HCEC 1CT (cell line): ENCODE results near the gene GCN1.
A peak's percentile ranks its signal among the peaks of the same experiment; 100 is the strongest.
"Not testable (repeated sequence)": the region's sequence is repeated elsewhere in the genome, so short reads cannot be mapped to it uniquely, and the experiment has no call there.

Experiments
- DNase-seq: peaks from one replicate; pipeline ENCODE4 v3.0.0-alpha.2; 2017

Gene GCN1

DNA sequence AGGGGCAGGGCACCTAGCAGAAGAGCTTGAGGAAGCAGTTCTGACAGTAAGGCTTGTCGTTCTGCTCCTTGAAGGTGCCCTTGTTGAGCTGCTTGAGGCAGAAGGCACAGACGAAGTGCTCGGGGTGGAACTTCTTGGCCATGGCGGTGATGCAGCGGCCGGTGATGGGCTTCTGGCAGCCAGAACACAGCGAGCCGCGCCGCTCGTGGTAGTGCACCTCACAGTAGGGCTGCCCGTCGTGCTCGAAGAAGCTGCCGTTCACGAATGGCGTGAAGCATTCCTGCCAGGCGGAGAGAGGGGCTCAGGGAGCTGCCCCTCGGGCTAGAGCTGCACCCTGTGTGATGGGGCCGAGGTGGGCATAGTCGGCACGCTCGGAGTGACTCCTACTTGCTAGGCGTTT lies 17.8 kb upstream of the GCN1 start:
- no peak for DNase-seq

DNA sequence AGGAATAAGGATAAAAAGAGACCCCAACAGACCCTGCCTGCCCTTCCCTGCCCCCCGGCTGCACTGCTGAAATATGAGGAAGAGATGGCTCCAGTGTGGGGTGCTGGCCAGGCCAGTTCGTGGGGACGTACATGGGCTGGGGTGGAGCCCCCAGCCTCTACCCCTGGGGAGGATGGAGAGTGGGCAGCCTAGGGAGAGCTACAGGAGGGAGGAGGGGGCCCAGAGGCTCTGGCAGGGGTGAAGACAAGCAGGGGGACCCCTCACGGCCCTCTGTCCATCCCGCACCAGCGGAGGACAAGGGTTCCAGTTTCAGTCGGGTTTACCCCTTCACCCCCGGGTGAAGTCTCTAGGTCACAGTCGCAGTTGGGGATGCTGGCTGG lies 17.4 kb upstream of the GCN1 start:
- DNase-seq = no peak

DNA sequence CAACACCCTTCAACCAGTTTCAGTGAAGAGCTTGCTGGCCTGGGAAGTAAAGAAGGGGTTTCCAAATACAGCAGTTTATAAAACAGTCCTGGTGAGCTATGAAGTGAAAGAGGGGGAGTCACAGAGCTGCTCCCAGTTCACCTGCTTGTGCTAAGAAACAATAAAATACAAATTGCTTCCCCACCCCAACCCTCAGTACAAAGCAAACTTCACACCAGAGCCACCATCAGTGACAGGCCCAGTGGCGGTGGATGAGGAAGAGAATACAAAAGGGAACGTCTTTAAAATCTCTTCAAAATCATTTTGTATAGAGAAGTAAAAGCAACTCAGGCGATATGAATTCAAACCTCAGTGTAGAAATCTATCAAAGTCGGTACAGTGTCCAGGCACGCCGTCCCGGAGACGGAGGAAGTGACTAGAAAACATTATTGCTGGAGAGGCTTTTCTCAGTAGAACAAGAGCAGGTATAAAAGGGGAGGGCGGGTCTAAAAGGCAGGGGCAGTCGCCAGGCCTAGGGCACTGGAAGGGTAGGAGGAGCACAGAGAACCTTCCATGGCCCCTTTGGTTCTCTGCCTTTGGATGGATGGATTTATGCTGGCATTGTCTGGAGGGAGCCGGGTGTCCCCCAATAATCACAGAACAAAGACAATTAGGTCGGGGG lies 16.9 kb upstream of the GCN1 start:
- no peak for DNase-seq

DNA sequence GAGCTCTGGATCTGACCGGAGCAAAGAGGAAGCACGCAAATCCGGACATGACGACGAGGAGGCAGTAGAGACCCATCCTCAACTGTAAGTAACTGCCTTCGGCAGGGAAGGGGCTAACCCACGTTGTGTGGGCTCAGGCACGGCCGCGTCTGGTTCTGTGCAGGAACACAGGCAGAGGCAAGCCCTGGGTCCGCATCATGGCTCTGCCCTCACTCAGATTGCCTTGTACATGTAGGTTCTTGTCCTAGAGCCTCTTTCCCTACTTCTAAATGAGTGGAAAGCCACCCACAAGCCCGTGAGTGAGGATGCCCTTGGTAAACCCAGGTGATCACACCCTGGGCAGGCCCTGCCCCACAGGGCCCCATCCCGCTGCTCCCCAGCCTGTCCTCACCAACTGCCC lies 15.3 kb upstream of the GCN1 start:
- no peak for DNase-seq

DNA sequence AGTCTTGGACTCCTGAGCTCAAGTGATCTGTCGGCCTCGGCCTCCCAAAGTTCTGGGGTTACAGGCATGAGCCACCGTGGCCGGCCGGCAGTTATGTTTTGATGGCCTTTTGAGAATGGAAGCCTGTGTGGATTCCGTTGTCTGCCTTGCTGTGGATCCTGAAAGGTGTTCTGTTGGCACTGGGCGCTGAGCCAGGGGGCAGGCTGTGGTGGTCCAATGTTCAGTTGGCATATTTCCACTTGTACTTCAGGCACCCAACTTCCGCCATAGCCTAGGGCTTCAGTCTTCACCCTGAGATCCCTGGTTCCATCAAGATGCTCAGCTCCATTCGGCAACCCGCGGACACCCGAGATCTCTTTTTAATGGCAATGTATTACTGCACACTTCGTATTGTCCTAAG lies 12.7 kb upstream of the GCN1 start:
- DNase-seq = no peak

DNA sequence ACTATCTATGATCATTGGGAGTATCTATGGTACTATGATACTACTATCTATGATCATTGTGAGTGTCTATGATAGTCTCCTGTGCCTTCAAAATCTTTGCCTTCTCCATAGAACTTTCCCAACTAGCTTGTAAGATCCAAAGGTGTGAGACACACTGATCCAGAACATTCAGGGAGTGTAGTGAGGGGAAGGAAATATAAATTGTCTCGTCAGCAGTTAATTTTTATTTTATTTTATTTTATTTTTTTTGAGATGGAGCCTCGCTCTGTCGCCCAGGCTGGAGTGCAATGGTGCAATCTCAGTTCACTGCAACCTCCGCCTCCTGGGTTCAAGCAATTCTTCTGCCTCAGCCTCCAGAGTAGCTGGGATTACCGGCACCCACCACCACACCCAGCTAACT lies 12.3 kb upstream of the GCN1 start:
- DNase-seq = not testable (repeated sequence)

DNA sequence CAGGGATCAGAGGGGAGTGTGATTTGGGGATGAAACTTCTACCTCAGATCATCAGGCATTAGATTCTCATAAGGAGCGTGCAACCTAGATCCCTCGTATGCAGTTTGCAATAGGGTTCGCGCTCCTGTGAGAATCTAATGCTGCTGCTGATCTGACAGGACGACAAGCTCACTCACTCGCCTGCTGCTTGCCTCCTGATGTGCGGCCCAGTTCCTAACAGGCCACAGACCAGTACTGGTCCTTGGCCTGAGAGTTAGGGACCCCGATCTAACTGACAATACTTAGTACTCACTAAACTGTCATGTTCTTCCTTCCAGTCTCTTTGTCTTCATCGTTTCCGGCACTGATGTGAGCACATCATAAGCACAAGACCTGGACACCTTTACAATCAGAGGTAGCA lies 11.7 kb upstream of the GCN1 start:
- no peak for DNase-seq

DNA sequence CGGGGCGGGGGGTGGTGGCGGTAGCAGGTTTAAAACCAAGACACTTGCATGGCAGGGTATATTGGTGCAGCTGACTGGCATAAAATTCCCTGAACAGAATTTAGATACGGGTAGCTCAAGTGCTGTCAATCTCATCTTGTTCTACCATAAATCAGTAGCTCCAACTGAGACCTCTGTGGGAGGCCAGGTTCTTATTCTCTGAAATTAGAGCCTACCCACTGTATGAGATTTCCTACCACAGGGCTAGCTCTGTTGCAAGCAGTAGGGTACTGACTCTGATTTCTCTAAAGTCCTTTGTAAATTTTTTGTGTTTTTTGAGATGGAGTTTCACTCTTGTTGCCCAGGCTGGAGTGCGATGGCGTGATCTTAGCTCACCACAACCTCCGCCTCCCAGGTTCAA lies 9.7 kb upstream of the GCN1 start:
- no peak for DNase-seq

DNA sequence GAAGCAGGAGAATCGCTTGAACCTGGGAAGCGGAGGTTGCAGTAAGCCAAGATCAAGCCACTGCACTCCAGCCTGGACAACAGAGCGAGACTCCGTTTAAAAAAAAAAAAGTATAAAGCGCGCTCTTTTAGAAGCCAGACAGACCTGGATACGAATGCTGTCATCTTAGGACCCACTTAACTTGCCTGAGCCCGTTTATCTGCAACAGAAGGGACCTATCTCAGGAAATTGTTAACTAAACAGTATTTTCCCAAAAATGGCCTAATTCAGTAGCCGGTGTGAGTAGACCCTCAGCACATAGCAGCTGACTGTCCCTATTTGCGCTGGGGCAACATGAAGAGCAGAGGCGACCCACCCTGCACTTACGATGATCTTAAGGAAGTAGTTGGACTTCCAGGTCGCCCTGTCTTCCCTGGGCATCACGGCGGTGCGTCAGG lies 5.9 kb upstream of the GCN1 start:
- no peak for DNase-seq

DNA sequence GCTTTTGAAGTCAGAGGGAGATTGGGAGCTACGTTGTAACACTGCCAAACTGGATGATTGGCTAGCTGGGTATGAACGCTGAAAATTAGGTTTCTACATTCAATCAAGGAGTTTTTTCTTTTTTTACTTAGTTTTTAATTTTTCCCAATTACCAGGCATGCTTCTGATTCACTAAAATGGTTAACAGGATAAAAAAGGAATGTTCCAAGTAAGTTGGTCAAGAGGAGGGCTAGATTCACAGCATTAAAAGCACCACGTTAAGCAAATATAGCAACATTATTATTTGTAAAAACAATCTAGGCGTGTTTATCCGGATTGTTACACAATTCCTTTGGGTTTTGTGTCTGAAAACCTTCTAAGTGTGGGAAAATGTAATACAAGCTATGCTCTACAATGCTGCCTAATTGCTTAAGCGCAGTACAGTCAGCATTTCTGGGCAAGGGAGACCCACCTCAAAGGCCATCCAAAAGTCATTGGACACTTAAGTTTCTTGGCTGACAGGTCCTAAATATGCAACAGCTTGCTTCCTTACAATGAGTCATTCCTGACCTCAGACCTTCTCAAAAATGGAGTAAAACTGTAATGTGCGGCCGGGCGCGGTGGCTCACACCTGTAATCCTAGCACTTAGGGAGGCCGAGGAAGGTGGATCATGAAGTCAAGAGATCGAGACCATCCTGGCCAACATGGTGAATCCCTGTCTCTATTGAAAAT lies 5.2 kb upstream of the GCN1 start:
- DNase-seq = peak; percentile 81

DNA sequence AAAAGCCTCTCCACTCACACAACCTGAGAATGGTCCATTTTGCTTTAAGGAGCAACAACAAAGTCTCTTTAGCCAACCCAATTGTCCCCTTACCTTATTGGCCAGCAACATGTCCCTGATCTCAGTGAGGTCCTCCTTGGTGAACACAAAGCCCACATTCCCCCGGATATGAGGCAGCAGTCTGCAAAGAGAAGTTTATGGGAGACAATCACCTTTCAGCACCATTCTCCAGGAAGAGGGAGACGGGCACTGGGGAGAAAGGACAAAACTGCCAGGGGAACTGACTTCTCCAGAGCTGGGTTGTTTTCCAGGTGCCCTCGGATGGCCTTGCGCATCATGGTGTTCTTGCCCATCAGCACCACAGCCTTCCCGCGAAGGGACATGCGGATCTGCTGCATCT lies 4.5 kb upstream of the GCN1 start:
- no peak for DNase-seq

DNA sequence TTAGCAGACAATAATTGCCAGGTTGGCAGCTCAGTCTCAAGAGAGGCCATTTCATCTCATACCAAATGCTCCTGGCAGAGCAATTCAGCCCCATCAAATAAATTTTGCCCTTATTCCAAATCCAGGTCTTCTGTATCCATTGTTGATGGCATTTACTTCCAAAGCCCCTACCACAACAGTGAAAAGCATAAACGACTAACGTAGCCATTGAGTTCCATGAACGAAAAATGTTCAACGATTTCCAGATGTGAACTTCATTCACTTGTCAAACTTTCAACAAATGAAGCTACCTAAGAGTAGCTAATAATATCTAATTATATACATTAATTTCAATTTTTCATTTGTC lies 3.0 kb upstream of the GCN1 start:
- DNase-seq = no peak

DNA sequence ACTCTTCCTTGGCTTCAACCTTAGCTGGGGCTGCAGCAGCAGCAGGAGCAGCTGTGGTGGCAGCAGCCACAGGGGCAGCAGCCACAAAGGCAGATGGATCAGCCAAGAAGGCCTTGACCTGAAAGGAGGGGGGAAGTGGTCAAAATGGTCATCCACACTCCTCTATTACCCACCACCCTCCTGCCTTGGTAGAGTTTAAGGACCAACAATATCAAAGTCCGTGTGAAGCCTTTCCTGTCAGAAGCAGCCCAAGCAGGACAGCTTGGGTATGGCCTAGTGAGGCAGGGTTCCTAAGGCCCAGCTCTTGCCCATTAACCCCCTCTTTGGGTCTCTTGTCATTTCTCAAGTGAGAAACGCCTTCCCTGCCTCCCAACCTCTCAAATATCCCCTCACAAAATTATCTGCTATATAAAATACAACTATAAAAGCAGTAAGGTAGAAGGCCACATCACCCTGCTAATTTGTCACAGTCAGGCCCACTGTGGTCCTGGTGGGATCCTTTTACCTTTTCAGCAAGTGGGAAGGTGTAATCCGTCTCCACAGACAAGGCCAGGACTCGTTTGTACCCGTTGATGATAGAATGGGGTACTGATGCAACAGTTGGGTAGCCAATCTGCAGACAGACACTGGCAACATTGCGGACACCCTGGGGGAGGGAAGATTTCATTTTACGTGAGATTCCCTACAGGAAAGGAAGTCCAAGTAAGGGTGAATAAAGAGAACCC lies 2.5 kb upstream of the GCN1 start:
- not testable (repeated sequence) for DNase-seq

DNA sequence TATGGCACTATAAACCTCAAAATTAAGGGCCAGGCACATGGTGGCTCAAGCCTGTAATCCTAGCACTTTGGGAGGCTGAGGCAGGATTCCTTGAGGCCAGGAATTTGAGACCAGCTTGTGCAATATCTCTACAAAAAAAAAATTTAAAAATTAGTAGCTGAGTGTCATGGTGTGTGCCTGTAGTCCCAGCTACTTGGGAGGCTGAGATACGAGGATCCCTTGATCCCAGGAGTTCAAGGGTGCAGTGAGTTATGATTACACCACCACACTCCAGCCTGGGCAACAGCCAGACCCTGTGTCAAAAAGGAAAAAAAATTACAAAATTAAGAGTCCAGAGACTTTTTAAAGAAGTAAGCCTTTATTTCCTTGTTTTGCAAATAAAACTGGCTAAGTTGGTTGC lies 1.8 kb upstream of the GCN1 start:
- peak; percentile 19 for DNase-seq

DNA sequence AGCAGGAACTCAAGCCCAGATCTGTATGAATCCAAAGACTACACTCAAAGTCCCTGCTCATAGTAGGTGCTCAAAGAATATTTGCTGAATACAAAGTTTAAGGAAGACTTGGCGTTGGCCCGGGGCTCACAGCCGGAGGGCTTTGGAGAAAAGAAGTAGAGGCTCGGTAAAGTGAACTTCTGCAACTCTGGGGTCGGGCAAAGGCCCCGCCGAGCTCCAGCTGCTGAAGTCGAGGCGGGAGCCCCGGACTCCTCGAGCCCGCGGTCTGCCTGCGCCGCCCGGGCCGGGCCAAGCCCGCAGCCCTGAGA lies 335 bp downstream of the GCN1 start:
- DNase-seq = no peak

DNA sequence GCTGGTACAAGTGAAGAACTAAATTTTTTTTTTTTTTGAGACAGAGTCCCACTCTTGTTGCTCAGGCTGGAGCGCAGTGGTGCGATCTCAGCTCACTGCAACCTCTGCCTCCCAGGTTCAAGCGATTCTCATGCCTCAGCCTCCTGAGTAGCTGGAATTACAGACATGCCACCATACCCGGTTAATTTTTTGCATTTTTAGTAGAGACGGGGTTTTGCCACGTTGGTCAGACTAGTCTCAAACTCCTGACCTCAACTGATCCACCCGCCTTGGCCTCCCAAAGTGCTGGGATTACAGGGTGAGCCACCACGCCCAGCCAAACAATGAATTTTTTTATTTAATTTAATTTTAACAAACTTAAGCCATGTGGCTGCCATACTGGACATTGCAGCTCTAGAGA lies 1.2 kb downstream of the GCN1 start:
- DNase-seq = not testable (repeated sequence)

DNA sequence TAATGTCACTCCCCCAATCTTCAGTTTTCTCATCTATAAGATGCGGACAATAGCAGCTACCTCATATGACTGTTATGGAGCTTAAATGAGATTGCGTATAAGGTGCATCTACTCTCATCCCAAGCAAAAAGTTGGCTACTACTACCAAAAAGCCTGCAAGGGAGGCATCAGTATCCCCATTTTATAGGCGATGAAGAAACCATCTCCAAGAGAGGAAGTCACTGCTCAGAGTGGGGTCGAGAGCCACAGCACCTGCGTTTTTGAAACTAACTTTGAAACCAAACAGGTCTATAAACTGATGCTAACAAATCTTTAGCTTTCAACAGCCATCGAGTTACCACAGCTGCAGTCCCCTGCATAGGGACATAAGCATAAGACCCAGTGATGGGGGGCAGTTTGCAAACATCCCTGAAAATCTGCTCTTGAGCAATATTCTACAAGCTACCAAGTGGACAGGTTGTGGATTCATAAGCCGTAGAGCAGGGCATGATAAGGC lies 3.5 kb downstream of the GCN1 start:
- DNase-seq = no peak

DNA sequence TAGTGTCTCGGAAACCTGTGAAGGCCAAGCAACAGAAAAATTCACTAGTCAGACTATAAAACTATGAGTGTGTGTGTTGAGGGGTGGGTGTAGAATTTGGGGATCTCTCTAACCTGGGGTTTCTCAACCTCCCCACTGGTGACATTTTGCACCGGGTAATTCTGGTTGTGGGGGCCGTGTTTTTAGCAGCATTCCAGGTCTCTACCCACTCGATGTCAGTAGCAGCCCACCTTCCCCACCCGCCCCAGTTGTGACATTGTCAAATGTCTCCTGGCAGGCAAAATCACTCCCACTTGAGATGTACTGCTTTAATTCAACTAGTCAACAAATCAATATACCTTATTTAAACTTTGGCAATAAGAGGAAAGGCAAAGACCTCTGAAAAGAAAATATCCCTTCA lies 4.1 kb downstream of the GCN1 start:
- no peak for DNase-seq

DNA sequence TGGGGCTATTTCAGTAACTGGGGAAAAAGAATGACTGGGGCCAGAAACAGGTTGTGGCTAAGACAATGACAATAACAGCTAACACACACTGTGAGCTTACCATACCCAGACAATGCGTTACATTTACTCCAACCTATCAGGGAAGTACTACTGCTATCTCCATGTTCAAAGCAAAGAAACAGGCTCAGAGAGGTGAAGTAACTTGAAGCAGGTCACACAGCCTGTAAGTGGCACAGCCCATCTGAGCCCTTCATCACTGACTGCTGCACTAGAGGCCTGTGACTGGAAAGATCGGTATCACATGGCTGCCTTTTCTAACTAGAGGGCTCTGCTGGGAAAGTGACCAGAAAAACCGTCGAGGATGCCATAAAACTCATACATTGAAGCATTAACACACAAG lies 7.9 kb downstream of the GCN1 start:
- no peak for DNase-seq

DNA sequence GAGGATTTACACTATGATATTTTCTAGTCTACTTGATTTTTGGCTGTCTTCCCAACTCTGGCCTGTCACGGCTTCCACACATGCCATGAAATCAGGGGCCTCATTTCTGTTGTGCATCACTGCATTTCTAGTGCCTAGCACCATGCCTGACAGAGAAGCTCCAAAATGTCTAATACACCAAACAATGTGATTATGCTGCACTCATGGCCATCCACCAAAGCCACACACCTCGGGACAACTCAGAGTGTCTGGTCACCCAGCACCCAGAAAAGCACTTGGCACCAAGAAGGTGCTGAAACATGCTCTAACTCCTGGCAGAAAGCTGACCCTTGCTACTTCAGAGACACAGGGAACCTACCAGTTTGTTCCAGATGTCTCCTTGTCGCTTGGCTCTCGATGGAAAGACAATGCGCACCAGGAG lies 11.3 kb downstream of the GCN1 start:
- no peak for DNase-seq

DNA sequence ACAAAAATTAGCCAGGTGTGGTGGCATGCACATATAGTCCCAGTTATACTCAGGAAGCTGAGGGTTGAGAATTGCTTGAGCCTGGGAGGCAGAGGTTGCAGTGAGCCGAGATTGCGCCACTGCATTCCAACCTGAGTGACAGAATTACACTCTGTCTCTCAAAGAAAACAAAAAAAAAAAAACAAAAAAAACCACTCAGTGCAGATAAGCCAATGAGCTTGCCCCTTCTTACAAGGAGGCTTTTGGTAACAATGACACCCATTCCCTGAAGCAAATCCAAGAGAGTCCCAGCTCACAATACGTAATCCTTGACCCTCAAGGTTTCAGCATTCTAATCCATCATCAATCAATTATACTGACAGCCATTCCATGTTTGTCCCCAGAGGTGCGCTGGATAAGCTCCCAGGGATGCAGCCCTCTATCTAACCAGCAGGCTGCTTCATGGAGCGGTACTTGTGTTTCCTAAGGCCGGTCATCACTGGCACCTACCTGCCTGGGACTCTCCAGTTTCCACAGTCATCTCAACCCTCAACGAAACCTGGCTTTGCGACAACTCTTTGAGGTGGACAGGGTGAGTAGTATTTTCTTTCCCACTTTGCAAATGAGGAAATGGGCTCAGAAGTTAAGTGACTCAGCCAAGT lies 12.4 kb downstream of the GCN1 start:
- DNase-seq = peak; percentile 47

DNA sequence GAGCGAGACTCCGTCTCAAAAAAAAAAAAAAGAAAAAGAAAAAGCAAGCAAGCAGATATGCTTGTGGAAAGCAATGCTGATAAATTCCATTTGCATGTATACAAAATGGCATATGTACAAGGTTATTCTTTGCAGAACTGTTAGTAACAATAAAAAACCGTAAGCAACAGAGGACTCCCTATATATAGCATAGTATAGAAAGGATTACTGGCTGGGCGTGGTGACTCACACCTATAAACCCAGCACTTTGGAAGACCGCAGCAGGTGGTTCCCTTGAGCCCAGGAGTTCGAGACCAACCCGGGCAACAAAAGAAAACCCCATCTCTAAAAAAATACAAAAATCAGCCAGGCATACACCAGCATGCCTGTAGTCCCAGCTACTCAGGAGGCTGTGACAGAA lies 13.5 kb downstream of the GCN1 start:
- DNase-seq = no peak

DNA sequence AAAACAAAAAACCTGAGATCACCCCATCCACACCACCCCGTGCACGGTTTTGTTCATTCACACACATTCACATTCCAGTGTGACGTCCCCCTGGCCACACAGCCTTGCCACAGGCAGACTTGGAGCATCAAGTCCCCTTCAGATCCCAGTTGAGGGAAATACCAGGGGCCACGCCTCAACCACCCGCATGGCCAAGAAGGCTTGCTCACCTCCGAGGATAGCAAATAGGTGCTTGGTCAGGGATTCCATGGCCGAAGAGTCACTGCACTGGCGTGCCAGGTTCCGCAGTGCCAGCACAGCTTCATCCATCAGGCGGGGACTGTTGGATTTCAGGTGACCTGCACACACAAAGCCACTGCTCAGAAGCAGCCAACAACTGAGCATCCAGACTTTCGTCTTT lies 19.0 kb downstream of the GCN1 start:
- no peak for DNase-seq

DNA sequence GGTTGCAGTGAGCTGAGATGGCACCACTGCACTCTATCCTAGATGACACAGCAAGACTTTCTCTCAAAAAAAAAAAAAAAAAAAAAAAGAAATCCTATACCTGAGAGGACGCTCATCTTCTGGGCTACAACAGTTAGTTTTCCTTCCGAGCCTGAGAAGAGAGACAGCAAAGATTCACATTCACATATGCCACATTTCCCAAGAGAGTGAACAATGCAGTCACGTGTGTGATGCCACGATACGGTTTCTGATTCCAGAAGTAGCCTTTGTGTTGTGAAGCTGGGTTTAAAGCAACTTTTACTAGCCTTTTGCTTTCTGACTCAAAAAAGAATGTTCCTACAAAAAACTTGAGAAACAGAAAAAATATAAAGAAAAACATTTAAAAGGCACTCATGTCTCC lies 19.5 kb downstream of the GCN1 start:
- DNase-seq = no peak
